Measurements from ENCODE around the gene LDB1.

DNA sequence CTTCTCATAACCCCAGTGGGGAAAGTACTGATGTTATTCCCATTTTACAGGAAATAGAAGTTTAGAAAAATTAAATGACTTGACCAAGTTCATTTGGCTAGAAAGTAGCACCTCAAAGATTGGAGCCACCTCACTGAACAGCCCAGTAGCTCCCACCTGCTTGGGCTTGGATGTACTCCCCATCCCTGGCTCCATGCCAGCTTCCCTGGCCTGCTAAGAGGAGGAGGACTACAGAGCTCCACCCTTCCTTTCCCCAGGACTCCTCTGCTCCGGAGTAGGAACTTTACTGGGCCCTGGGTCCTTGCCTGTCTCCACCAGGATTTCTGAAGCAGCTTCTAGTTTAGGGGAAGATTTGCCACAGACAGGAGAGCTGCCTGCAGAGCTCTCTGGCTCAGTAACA lies 52.0 kb downstream of the LDB1 start:
- TF ChIP-seq, protein P1, sequence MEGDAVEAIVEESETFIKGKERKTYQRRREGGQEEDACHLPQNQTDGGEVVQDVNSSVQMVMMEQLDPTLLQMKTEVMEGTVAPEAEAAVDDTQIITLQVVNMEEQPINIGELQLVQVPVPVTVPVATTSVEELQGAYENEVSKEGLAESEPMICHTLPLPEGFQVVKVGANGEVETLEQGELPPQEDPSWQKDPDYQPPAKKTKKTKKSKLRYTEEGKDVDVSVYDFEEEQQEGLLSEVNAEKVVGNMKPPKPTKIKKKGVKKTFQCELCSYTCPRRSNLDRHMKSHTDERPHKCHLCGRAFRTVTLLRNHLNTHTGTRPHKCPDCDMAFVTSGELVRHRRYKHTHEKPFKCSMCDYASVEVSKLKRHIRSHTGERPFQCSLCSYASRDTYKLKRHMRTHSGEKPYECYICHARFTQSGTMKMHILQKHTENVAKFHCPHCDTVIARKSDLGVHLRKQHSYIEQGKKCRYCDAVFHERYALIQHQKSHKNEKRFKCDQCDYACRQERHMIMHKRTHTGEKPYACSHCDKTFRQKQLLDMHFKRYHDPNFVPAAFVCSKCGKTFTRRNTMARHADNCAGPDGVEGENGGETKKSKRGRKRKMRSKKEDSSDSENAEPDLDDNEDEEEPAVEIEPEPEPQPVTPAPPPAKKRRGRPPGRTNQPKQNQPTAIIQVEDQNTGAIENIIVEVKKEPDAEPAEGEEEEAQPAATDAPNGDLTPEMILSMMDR (IDR thresholded peaks at IDR 0.05) = no peak
- no peak for TF ChIP-seq ZFX (IDR thresholded peaks at IDR 0.05; ENCODE audit: borderline replicate concordance)

Measured in 22Rv1 (cell line).